Stimulated activated CD4-positive, alpha-beta T cell treated with anti-CD3 and anti-CD28 coated beads, Interleukin-2, amount 100 ng/mL, for 24 hours (primary cell): ENCODE results near the gene RGPD3.
"Not testable (repeated sequence)": the region's sequence is repeated elsewhere in the genome, so short reads cannot be mapped to it uniquely, and the experiment has no call there.

Experiments
- DNase-seq, 2 donors: peaks; one replicate each; pipeline ENCODE4 v3.0.0-alpha.2; 2020

Gene RGPD3

DNA sequence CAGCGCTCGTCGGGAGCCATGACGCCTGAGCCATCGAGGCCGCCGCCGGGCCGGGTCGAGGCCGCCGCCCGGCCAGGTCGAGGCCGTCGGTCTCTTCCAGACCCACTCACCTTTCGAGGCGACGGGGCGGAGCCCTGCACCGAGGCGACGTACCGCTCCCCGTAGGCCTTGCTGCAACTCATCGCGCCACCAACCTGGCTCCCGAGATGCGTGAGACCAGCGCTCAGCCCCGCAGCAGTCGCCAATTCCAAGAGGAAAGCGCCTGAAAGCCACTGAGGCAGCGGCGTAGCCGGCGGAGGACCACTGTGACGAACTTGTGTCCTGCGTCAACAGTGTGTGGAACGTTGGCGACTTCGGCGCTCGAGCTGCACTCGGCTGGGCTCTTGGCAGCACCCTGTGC lies at the start of gene RGPD3:
Gene RGPD3, minus strand, starts transcription at position 307 of the 400 bp plus-strand sequence. Its CDS starts 125 bp downstream, at position 182.
- DNase-seq, result not testable (repeated sequence)

DNA sequence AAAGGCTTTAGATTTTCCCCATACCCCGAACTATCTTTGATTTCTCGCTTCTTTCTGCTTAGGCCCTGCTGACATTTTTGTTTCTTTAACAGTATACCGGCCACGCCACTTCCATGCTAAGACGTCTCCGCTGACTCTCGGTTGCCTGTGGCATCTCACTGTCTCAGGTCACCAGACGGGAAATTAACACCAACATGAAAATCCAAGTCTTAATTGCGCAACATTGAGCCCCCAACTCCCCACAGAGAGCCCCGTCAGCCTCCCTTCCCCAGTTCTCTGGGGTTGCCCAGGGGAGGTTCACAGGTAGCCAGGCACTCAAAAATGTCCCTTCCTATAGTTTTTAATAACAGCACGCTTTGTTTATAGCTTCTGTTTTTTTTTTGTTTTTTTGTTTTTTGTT lies 49.1 kb upstream of the RGPD3 start:
- no peak for DNase-seq

DNA sequence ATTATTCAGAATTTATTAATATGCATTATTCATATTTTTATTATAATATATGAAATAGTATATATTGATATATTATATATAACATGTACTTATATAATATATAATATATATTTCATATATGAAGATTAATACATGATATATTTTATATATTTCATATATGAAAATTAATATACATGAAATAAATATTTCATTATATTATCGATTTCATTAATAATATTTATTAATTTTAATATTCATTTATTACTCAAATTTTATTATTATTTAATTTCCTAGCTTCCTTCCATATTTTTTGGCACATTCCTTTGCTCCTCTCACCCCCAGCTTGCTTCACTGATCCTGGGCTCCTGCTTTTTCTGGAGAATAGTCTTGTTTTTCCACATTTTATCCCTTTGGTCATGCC lies 48.7 kb upstream of the RGPD3 start:
- DNase-seq, result no peak

DNA sequence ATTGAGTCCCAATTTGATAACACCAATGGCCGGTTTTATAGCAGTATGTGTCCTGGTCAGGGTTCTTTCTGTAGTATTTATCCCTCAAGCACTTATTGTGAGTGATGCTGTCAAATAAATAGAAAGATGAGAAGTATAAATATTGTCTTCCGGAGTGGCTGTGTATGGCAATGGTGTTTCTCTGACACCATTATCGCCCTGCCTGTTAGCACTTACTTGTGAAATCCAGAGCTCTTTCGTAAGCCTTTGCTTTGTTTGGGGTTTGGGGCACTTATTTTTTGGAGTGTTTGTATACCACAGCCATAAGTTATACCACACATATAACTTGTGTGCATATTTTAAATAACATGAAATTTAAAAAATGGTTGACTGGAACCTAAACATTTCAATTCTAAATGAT lies 48.2 kb upstream of the RGPD3 start:
- no peak for DNase-seq

DNA sequence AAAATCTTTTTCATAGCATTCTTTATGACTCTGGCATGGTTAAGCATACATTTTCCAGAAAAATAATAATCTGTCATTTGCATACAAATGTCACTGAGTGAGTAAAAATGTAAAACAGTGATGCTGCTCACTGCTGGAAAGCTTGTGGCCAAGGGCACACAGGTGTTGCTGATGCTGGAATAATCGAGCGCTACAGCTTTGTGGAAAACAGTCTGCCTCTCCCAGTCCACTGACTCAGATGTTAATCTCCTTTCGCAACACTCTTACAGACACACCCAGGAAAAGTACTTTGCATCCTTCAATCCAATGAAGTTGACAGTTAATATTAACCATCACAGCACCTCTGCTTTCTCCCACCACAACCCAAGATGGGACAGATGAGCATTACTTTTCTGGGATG lies 46.6 kb upstream of the RGPD3 start:
- not testable (repeated sequence) for DNase-seq

DNA sequence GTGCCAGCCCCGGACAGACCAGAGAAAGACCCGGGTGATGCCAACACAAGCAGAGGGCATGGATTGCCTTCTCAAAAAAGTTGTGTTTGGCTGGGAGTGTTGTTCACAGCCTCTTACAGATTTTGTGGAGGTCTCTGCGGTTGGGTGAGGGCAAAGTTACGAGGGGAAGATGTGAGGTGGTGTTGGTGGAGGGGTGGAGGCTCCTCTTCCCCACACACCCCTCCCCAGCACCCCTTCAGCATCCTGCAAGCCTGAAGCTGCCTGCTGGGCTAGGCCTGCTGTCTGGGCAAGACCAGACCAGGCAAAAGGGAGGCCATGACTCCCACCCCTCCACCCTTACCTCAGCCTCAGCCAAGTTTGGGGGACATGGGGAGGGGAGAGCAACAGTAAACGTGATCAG lies 45.2 kb upstream of the RGPD3 start:
- DNase-seq, result not testable (repeated sequence)

DNA sequence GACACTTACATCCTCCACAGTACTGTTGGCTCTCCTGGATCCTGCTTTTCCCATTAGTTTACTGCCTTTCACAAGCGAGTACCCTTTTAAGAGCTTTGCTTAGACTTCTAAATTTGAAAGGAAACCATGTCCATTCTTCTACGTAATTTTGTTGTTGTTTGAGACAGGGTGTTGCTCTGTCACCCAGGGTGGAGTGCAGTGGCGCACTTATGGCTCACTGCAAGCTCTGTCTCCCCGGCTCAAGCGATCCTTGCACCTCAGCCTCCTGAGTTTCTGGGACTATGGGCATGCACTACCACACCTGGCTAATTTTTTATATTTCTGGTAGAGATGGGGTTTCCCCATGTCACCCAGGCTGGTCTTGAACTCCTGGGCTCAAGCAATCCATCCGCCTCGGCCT lies 43.7 kb upstream of the RGPD3 start:
- DNase-seq, result not testable (repeated sequence)

DNA sequence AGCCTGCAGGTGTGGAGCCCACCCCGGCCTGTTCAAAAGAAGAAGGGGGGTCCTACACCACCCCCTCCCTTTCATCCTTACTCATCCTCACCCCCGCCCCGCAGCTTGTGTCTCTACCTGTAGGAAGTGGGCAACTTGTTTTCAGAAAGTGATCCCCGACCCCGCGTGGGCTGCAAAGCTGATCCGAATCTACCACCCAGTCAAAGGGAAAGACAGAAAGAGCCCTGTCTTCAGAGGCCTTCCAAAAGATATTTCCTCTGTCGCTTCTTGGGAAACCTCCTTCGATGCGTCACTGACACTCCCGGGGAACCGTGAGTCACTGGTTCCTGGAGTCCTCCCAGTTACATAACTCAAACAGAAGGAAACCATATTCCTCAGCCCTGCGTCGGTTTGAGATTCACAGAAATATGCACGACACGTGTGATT lies 43.3 kb upstream of the RGPD3 start:
- peak; percentile 30 to 53 for DNase-seq

DNA sequence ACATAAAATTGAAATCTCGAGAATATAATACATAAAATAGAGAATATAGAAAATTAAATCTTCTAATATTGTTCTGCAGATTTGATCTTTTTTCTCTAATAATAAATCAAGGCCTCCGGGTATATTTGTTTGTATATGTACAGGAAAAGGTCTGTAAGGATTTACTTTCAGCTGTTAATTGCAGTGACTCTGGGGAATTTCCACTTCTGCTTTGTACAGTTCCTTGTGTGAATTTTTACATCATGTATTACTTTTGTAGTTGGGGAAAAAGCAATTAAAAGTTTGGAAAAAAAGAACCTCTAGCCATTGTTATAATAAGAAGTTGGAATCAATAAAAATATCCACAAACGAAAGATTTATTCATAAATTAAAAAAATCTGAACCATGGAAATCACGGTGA lies 42.6 kb upstream of the RGPD3 start:
- DNase-seq, result not testable (repeated sequence)

DNA sequence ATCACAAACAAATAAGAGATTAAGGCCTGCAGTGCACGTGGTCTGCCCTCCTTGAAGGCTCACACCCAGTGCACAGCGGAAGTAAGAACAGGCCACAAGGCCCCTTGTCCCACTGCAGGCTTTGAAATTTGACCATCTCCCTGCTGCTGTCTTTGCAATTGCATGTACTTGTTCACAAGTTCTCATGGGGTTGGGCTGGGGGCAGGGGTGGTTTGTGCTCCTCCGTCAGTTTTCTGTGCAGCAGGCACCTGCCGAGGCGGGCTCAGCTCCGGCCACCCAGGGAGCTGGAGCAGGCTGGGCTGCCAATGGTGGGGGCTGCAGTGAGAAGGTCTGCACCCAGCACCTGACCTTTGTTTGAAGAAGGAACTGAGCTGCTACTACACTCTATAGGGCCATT lies 41.2 kb upstream of the RGPD3 start:
- not testable (repeated sequence) for DNase-seq

DNA sequence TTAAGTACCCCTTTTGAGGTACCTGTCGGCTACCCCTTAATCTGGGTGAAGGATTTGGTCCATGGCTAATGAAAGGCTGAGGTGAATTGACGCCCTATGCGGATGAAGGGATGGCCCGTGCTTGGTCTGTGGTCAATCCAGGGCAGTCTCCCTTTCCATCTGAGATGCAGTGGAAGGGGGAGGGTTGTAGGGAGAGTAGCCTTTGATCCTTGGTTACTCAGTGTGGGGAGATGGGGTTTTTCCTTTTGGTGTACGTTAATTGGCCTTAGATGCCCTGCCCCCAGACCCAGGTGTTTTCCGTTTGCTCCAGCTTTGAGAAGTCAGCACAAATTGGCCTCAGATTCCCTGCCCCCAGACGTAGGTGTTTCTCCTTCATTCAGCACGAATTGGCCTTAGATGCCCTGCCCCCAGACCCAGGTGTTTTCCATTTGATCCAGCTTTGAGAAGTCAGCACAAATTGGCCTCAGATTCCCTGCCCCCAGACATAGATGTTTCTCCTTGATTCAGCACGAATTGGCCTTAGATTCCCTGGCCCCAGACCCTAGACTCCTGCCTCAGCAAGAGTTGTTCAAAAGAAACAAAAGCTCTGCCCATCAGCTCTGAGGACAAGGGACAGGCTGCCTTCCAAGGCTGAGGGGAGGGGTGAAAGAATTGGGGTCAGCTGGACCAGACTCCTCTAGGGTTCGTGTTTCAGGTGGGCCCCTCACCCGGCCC lies 40.6 kb upstream of the RGPD3 start:
- not testable (repeated sequence) for DNase-seq

DNA sequence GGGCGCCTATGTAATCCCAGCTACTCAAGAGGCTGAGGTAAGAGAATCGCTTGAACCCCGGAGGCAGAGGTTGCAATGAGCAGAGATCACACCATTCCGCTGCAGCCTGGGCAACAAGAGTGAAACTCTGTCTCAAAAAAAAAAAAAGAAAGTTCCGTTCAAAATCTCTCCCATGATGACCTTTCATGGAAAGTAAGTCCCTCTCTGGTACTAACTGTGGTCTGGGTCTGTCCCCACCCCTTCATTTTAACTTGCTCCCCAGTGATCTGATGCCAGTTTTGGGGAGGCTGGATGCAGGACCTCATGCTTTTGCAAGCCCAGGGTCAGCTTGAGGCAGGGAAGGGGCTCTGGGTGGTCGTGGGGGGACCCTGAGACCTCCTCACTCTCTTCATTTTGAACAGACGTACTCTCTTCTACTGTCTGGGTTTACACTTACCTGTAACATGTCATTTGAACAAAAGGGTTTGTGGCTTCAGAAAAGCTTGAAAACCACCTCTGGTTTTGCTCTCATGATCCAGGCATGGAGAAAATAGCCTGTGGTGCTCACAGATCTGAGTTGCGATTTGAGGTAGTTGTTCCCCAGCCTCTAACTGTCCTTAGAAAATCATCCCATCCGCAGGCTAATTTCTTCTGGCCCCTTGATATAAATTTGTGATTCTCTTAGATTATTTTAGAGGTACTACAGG lies 37.9 kb upstream of the RGPD3 start:
- not testable (repeated sequence) for DNase-seq

DNA sequence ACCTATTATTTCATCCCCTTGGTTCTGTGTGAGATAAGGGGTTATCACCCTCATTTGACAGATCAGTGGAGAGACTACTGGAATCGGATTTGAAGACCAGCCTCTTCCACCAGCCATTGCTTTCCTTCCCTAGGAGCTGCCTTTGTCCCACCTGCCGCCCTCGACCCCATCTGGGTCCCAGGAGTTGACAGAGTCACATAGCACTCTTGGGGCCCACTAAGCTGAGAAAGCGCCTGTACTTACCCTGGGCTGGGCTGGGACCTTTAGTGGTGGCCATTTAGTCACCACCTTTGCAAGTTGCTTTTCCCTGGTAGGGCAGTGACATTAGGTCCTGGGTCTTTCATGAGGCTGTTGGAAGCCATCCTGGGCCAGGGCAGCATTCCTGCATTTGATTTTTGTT lies 36.6 kb upstream of the RGPD3 start:
- DNase-seq, result not testable (repeated sequence)

DNA sequence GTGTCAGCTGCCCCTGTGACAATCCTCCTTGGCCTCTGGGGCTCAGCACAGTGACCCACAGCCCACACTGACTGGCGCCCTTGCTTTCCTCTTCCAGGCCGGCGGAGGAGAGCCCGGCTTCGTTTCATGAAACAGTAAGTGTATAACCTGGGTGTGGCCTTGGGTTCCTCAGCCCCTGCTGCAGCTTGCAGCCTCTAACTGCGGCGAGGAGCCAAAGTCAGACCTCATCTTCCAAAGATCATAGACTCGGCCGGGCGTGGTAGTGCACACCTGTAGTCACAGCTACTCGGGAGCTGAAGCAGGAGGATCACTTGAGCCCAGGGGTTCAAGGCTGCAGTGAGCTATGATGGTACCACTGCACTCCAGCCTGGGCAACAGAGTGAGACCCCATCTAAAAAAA lies 36.0 kb upstream of the RGPD3 start:
- not testable (repeated sequence) for DNase-seq

DNA sequence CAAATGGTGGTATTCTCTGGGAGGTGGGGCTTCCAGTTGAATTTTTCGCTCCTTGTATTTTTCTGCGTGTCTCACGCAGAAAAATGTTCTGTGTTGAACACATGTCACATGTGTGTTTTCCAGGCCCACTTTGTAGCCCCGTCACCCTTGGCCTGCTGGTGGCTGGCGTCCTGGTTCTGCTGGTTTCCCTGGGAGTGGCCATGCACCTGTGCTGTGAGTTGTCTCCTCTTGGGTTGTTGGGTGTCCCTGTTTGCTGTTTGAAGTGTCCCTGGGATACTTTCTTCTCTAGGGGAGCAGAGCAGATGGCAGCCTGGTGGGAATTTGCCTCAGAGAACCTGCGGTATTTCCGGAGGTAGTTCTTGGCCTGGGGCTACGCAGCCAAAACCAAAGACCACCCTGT lies 34.1 kb upstream of the RGPD3 start:
- DNase-seq, result not testable (repeated sequence)

DNA sequence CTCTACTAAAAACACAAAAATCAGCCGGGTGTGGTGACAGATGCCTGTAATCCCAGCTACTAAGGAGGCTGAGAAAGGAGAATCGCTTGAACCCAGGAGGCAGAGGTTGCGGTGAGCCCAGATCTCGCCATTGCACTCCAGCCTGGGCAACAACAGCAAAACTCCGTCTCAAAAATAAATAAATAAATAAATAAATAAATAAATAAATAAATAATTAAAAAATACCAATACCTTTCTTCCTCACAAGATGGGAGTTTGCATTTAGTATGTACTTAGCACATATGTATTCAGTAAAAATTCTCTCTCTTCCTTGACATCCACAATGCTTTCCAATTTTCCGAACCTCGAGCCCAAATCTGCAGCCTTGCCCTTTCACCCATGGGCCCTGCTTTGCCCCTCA lies 32.1 kb upstream of the RGPD3 start:
- not testable (repeated sequence) for DNase-seq

DNA sequence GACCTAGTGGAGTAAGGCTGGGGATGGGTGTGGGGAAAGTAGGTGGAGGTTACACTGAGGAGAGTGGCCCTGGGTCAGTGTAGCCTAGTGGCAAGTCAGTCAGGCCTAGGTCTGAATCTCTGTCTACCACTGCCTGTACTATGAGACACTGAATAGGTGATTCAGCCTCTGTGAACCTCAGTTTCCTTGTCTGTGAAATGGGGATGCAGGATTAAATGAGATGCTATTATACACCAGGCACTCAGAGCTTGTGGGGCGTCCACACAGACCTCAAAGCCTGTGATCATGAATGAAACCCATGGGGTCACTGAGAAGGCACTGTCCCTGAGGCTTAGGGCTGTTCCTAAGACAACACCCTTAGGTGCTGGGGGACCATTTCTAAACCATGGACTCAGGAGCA lies 30.3 kb upstream of the RGPD3 start:
- not testable (repeated sequence) for DNase-seq

DNA sequence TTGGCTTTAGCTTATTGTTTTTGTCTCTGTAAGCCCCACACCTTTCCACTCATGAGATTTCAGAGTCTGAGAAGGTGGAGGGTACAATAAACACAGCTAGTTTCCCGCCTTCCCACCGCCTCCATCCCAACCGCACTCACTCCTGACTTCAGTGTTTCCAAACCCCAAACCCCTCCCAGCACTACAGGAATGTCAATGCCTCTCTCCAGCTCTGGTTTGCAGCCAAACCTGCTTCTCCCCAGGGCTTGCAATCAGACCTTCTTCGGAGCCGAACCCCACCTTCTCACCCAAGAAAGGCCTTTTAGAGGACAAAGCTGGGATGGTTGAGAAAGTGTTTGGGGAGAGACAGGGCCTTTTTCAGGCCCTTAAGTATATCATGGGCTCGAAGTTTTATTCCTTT lies 24.7 kb upstream of the RGPD3 start:
- DNase-seq, result not testable (repeated sequence)

DNA sequence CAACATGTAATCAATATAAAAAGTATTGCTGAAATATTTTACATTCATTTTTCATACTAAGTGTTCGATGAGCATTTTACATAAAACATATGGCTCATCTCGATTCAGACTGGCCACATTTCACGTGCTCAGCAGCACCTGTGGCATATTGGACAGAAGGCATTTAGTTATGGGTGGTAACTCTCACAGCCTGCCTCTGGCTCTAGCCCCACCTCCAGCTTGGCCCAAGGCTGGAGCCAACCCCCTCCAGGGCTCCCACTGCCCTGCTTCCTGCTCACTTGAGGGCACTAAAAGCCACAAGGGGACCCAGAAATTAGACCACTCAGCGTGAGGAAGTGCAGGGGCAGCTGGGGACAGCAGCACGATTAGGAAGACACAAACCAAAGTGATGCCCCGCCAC lies 24.2 kb upstream of the RGPD3 start:
- DNase-seq, result not testable (repeated sequence)

DNA sequence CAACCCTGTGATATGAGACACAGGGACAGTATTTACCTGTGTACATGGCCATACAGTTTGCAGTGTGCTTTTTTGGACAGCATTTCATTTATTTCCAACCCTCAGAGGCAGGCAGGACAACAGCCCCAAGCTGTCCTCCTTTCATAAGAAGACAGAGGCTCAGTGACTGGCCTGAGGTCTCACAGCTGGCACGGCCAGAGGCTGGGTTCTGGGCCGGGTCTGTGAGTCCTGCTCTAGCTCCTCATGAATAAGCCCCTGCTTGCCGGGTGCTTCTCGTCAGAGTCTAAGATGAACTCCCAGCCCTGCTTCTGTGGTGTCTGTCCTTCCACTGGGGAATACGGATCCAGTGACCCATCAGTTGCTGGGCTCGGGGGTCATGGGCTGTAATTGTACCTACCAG lies 21.5 kb upstream of the RGPD3 start:
- DNase-seq, result not testable (repeated sequence)

DNA sequence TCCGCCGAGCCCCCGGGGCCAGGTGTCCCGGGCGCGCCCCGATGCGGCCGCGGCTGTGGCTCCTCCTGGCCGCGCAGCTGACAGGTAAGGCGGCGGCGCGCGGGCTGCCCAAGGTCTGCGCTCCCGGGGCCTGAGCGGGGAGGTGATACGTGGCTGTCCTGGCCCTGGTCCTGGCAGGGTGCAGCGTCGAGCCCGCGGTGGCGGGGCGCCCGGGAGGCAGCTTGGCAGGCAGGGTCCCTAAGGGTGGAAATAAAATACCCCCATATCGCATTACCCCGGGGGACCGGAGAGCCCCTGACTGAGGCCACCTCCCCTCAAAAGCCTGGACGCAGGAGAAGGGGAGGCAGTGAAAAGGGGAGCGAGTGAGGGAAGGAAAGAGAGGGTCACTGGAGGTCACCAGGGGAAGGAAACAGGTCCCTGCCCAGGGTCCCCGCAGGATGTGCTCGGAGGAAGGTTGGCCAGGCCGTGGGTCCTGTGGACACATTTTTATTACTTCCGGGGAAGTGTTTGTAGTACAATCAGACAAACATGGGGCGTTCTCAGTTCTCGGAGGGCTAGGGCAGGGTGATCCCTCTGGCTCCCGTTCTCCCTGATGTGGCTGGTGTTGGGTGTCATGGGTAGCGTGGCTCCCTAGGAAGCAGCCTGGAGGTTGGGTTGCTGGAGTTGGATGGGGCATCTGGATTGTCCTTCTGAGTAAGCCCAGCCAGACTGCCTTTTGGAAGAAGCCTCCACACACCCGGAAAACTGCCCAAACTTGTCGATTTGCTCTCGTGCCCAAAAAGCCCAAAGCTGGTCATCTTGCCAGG lies 19.4 kb upstream of the RGPD3 start:
- DNase-seq, result not testable (repeated sequence)

DNA sequence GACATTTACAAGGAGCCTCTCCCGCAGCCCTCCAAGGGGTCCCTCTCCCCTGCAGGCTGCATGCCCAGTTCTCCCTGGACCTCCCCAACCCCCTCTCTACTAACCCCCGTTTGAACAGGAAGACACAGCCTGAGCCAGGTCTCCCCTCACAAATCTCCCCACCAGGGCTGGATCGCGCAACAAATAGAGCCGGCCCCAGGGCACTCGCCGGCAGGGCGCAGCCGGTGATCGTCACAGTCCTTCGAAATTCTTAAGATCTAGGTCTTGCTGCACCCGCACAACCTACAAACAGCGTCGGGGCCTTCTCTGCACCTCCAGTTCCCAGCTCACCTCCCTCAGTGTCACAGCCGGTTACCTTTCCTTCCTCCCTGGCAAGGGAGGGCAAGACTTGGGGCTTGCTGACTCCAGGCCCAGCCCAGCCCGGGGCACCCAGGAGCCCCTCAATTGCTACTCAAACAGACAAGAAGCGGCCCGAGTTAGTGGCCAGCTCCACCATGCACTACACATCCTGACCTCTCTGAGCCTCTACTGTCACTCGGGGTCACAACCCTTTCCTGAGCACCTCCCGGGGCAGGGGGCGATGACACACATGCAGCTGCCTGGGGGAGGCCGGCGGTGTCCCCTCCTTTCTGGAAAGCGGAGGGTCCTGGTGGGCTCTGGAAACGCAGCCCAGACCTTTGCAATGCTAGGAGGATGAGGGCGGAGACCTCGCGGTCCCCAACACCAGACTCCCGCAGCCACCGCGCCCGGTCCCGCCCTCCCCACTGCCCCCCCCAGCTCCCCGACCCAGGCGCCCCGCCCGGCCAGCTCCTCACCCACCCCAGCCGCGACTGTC lies 18.6 kb upstream of the RGPD3 start, which contains the start of gene CD8B2:
Gene CD8B2, plus strand, starts transcription at position 814 of the 835 bp plus-strand sequence. CDS start 63 bp downstream, outside the sequence.
- not testable (repeated sequence) for DNase-seq
